AG09309 (cell line): ENCODE measurements around the gene APBB2.

ENCODE experiments used
- DNase-seq: peaks from one replicate; pipeline ENCODE4 v3.0.0-alpha.2; 2010; ENCODE audit warnings: low read depth
- H3K4me3 ChIP-seq: 2 replicates; pipeline ENCODE4 v1.5.1; 2011; ENCODE audit warnings: mild to moderate bottlenecking, low read depth, low read length, moderate library complexity; ENCODE audit not compliant: control insufficient read depth
- CTCF ChIP-seq: IDR thresholded peaks from 2 replicates; pipeline ENCODE4 v1.5.1; 2011; ENCODE audit warnings: mild to moderate bottlenecking, low read depth, low read length, inconsistent platforms; ENCODE audit not compliant: insufficient read depth, control insufficient read depth; ENCODE audit errors: missing control alignments

Gene APBB2

GRCh38 chr4:41125558-41126311, 88.6 kb downstream of the APBB2 start:
- no peak for TF ChIP-seq CTCF
- DNase-seq, result no peak
- no peak overlapping the region for H3K4me3 ChIP-seq

- no peak for TF ChIP-seq CTCF
- H3K4me3 ChIP-seq, result no peak overlapping the region
- no peak for DNase-seq
Measured at GRCh38 chr4:41124916-41125548, 89.3 kb downstream of the APBB2 start.

GRCh38 chr4:41122775-41123174, 91.6 kb downstream of the APBB2 start:
- TF ChIP-seq CTCF, result no peak
- no peak overlapping the region for H3K4me3 ChIP-seq
- no peak for DNase-seq

- no peak for DNase-seq
- TF ChIP-seq CTCF, result no peak
- H3K4me3 ChIP-seq, result no peak overlapping the region
Measured at GRCh38 chr4:41122309-41122708, 92.0 kb downstream of the APBB2 start.

GRCh38 chr4:41121906-41122305, 92.4 kb downstream of the APBB2 start:
- no peak for TF ChIP-seq CTCF

GRCh38 chr4:41120297-41121217, 93.8 kb downstream of the APBB2 start:
- no peak overlapping the region for H3K4me3 ChIP-seq
- DNase-seq, result no peak
- no peak for TF ChIP-seq CTCF

More at GRCh38 chr4:41121906-41122305, 92.4 kb downstream of the APBB2 start:
- DNase-seq, result no peak
- no peak overlapping the region for H3K4me3 ChIP-seq
